Sigmoid colon (tissue), 7 donors: ENCODE data around the gene MYLK. TPM values are rescaled to one million over a fixed set of nuclear protein-coding genes. Genes with fewer than 3 reads are reported as not detected.
A peak's percentile ranks its signal among the peaks of the same experiment; 100 is the strongest.
"Not testable (repeated sequence)": the region's sequence is repeated elsewhere in the genome, so short reads cannot be mapped to it uniquely, and the experiment has no call there.

Source experiments
- DNase-seq: peaks from one replicate; pipeline ENCODE4 v3.0.0-alpha.2; 2019
- H3K27ac ChIP-seq, 4 donors: fragments of 200-600 bp; sonication (generic); one replicate each; pipeline ENCODE4 v1.5.1; 2016 to 2019; ENCODE audit warnings: mild to moderate bottlenecking in 1 of 4
- H3K27me3 ChIP-seq, 3 donors: fragments of 200-600 bp; sonication (generic); one replicate each; pipeline ENCODE4 v1.5.1; 2019; ENCODE audit warnings: mild to moderate bottlenecking in 1 of 3
- H3K36me3 ChIP-seq, 4 donors: fragments of 200-600 bp; sonication (generic); one replicate each; pipeline ENCODE4 v1.5.1; 2016 to 2019
- H3K4me1 ChIP-seq, 4 donors: fragments of 200-600 bp; sonication (generic); one replicate each; pipeline ENCODE4 v1.5.1; 2017 to 2019
- H3K4me3 ChIP-seq, 4 donors: fragments of 200-600 bp; sonication (generic); one replicate each; pipeline ENCODE4 v1.5.1; 2017 to 2019; ENCODE audit warnings: mild to moderate bottlenecking in 2 of 4, moderate library complexity in 1 of 4
- H3K9me3 ChIP-seq, 4 donors: fragments of 200-600 bp in 3 of 4; sonication (generic) in 3 of 4; one replicate each; pipeline versions ENCODE4 v1.5.1 to v1.6.1; 2013 to 2019
- EP300 ChIP-seq, 4 donors: sonication (generic); formaldehyde crosslinking; IDR thresholded peaks; one replicate each; pipeline ENCODE4 v1.6.1; 2017; ENCODE audit warnings: antibody characterized with exemption in 4 of 4
- POLR2A ChIP-seq, 2 donors: fragments of 450-650 bp; IDR thresholded peaks; one replicate each; pipeline ENCODE4 v1.6.1; 2016; ENCODE audit warnings: antibody characterized with exemption in 2 of 2, mild to moderate bottlenecking in 2 of 2, moderate library complexity in 2 of 2
- POLR2AphosphoS5 ChIP-seq, 4 donors: sonication (generic); formaldehyde crosslinking; IDR thresholded peaks; one replicate each; pipeline ENCODE4 v1.6.1; 2017; ENCODE audit warnings: antibody characterized with exemption in 4 of 4
- WGBS, 2 donors: extraction: QIAGEN DNeasy Blood & Tissue Kit; methylation state at CpG; one replicate each; pipeline ENCODE4 v1.1.7; 2013; 5-methylcytosine and 5-hydroxymethylcytosine counted together
- intact Hi-C: fragments of 100-400 bp; cut with DNase I; formaldehyde crosslinking; loops from one replicate; pipeline ENCODE4 v1.15.1; 2023
- polyA plus RNA-seq, 3 donors: library from polyadenylated mRNA; stranded (reverse); fragments of 200-250 nt; gene quantifications; one replicate each; pipeline ENCODE4 v1.2.3, GENCODE V29; 2013
- total RNA-seq, 4 donors: library from RNA; depleted of rRNA; stranded (reverse); fragments of >200 nt; gene quantifications; one replicate each; pipeline ENCODE4 v1.1.0, GENCODE V29; 2016
- TF ChIP-seq, protein P1 (sequence below), 4 experiments: fragments of 450-650 bp in 3 of 4; fragments of 200-600 bp in 1 of 4; IDR thresholded peaks; one replicate each; pipeline ENCODE4 v1.5.1; 2016 to 2019; ENCODE audit warnings: antibody characterized with exemption in 4 of 4, mild to moderate bottlenecking in 3 of 4, moderate library complexity in 2 of 4
- donor health status: healthy with polysubstance abuse.
- donor health status: Bipolar disorder and iron deficiency.
- donor health status: healthy.

Gene MYLK
- total and polyA plus RNA-seq, 7 donors, result 21.5 to 2,153 (median 1,169) TPM

DNA sequence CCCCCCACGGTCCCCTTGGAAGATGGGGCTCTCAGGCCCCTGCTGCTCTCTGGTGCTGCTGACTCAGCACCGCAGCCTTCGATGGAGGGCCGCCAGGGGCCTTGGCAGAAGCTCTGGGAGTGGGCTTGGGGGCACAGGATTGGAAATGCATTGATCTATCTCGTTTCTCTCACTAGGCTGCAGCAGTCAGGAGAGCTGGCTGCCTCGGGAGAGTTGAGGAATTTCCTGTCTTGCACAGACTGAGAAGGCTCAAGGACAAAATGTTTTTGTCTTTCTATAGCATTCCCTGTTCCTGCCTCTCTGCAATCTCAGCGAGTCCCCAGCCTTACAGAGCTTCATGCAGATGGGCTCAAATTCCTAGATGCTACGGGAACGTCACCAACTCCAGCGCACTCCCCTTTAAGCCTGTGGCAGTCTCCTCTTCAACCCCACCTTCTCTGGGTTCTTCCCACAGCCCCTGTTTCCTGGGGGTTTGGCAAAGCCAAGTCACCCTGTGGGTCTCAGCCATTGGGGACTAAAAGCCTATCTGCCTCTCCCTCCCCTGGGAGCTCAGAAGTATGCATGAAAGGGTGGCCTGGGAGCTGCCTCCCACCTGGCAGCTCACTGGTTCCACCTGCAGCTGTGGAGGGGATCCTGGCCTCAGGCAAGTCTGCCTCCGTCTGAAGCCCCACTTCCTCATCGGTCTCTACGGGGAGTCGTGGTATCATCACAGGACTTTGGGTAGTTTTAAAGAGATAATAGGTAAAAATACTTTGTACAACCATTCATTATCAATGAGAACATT, 171.9 kb downstream of the MYLK start:
- H3K4me3 ChIP-seq, result no peak overlapping the region
- H3K27ac ChIP-seq, result peak overlapping the region in 1 of 4 donors; percentile 85
- no peaks in the 10 kb centered on the region for H3K36me3 ChIP-seq
- DNase-seq, result no peak
- peaks cover 0 to 3% (median 0%) of the 10 kb centered on the region in 4 donors for H3K4me1 ChIP-seq
- TF ChIP-seq EP300 (IDR thresholded peaks at IDR 0.05), result no peak
- TF ChIP-seq, protein P1, sequence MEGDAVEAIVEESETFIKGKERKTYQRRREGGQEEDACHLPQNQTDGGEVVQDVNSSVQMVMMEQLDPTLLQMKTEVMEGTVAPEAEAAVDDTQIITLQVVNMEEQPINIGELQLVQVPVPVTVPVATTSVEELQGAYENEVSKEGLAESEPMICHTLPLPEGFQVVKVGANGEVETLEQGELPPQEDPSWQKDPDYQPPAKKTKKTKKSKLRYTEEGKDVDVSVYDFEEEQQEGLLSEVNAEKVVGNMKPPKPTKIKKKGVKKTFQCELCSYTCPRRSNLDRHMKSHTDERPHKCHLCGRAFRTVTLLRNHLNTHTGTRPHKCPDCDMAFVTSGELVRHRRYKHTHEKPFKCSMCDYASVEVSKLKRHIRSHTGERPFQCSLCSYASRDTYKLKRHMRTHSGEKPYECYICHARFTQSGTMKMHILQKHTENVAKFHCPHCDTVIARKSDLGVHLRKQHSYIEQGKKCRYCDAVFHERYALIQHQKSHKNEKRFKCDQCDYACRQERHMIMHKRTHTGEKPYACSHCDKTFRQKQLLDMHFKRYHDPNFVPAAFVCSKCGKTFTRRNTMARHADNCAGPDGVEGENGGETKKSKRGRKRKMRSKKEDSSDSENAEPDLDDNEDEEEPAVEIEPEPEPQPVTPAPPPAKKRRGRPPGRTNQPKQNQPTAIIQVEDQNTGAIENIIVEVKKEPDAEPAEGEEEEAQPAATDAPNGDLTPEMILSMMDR (IDR thresholded peaks at IDR 0.05), result no peak
- no peak for TF ChIP-seq POLR2A (IDR thresholded peaks at IDR 0.05)
- TF ChIP-seq POLR2AphosphoS5 (IDR thresholded peaks at IDR 0.05), result no peak
- H3K9me3 ChIP-seq, result no peaks in the 10 kb centered on the region
- intact Hi-C loops, result no loop called here
- no peaks in the 10 kb centered on the region for H3K27me3 ChIP-seq
- WGBS, 2 donors, result 72 to 82% methylated on average over 14 of the region's 14 CpGs

DNA sequence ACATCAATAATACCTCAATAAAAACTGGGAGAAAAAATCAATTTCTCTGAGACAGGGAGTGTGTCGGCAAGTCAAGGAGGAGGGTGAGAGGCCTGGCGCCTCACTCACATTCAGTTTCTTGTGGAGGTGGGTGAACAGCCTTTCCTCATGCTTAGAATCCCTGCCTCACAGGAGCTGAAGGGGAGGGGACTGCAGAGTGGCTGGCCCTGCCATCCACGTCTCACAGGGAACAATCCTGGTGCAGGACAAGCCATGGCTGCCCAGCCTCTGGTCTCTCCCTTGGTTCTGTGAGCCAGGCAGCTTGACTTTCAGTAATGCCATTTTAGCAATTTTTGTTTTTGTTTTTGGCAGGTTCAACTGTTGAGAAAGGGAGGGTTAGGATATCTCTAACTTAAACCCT, 172.8 kb downstream of the MYLK start:
- DNase-seq, result no peak
- H3K4me3 ChIP-seq, result no peak overlapping the region
- 91 to 95% methylated on average over 3 of the region's 3 CpGs for WGBS, 2 donors
- no peaks in the 10 kb centered on the region for H3K4me1 ChIP-seq
- TF ChIP-seq, protein P1 (IDR thresholded peaks at IDR 0.05), result no peak
- TF ChIP-seq POLR2A (IDR thresholded peaks at IDR 0.05), result no peak
- TF ChIP-seq EP300 (IDR thresholded peaks at IDR 0.05), result no peak
- no peak for TF ChIP-seq POLR2AphosphoS5 (IDR thresholded peaks at IDR 0.05)
- no peaks in the 10 kb centered on the region for H3K9me3 ChIP-seq
- H3K27me3 ChIP-seq, result no peaks in the 10 kb centered on the region
- no peaks in the 10 kb centered on the region for H3K36me3 ChIP-seq
- intact Hi-C loops, result no loop called here
- H3K27ac ChIP-seq, result peak overlapping the region in 1 of 4 donors; percentile 85

DNA sequence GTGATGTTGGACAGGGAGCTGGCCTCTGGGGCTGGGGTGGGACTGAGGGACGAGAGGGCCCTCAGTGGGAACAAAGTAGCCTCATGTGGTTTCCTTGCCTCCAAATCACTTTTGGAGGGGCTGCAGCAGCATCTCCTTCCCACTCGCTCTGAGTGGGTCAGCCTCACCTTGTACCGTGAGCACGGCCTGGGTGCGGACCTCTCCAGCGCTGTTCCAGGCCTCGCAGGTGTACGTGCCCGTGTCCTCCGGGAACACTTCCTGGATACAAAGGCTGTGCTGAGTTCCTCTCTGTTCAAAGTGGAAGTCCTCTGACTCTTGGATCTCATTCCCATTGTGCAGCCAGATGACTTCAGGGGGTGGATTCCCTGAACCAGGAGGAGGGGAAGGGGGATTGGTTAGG, 175.6 kb downstream of the MYLK start:
- H3K9me3 ChIP-seq, result no peaks in the 10 kb centered on the region
- TF ChIP-seq POLR2AphosphoS5 (IDR thresholded peaks at IDR 0.05) (no peak), EP300 (IDR thresholded peaks at IDR 0.05) (no peak), POLR2A (IDR thresholded peaks at IDR 0.05) (no peak)
- TF ChIP-seq, protein P1 (IDR thresholded peaks at IDR 0.05), result no peak
- peaks cover 0 to 20% (median 9%) of the 10 kb centered on the region in 4 donors for H3K4me1 ChIP-seq
- H3K27me3 ChIP-seq, result no peaks in the 10 kb centered on the region
- H3K27ac ChIP-seq, result no peak overlapping the region
- no peak overlapping the region for H3K4me3 ChIP-seq
- intact Hi-C loops, result no loop called here
- whole genome bisulfite sequencing, 2 donors, result 89 to 90% methylated on average over 10 of the region's 10 CpGs
- H3K36me3 ChIP-seq, result no peaks in the 10 kb centered on the region
- DNase-seq, result no peak

DNA sequence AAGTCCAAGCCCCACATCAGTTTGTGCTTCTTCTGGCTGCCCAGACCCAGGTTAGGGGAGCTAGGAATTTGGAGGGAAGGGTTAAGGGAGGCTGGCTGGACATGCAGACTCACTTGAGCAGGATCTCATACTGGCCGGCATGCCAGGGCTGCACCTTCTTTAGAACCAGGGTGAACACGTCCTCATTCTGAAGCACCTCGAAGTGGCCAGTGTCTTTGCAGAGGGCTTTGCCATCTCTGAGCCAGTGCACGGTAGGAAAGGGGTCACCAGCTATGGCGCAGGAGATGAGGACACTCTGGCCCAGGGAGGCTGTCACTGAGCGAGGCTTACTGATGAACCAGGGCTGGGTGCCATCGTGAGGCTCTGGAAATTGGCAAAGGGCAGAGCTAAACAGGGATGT, 176.5 kb downstream of the MYLK start:
- peaks cover 0 to 29% (median 18%) of the 10 kb centered on the region in 4 donors for H3K4me1 ChIP-seq
- H3K36me3 ChIP-seq, H3K9me3 ChIP-seq, H3K27ac ChIP-seq, H3K4me3 ChIP-seq, intact Hi-C loops, H3K27me3 ChIP-seq, DNase-seq: not testable (repeated sequence)
- 94% methylated on average over 7 of the region's 7 CpGs for WGBS, 2 donors

DNA sequence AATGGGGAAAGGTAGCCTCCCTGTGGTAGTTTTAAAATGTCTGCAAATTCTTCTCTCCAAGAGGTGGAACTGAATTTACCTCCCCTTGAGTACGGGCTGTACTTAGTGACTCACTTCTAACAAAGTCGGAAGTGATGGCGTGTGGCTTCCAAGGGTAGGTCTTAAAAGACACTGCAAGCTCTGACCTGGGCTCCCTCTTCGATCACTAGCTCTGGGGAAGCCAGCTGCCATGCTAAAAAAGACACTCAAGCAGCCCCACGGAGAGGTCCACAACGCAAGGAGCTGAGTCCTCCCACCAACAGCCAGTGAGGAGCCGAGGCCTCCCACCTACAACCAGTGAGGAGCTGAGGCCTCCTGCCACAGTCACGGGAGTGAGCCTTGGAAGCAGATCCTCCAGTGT, 177.3 kb downstream of the MYLK start:
- 92% methylated on average over 8 of the region's 8 CpGs for WGBS, 2 donors
- Histone ChIP-seq H3K27me3 (no peaks in the 10 kb centered on the region), H3K9me3 (no peaks in the 10 kb centered on the region), H3K4me1 (peaks cover 0 to 37% (median 24%) of the 10 kb centered on the region in 4 donors), H3K27ac (no peak overlapping the region), H3K4me3 (no peak overlapping the region), H3K36me3 (no peaks in the 10 kb centered on the region)
- TF ChIP-seq EP300 (IDR thresholded peaks at IDR 0.05), result no peak
- no peak for TF ChIP-seq POLR2AphosphoS5 (IDR thresholded peaks at IDR 0.05)
- TF ChIP-seq POLR2A (IDR thresholded peaks at IDR 0.05), result no peak
- TF ChIP-seq, protein P1 (IDR thresholded peaks at IDR 0.05), result no peak
- no peak for DNase-seq
- intact Hi-C loops, result no loop called here
